GM12878 (cell line): ENCODE measurements around the gene CHD9. TPM values are rescaled to one million over a fixed set of nuclear protein-coding genes. Genes with fewer than 3 reads are reported as not detected.

ENCODE experiments used
- ATAC-seq: fragments of 200-7000 bp; cut with Tn5 transposase; 3 replicates; pipeline ENCODE4 v1.9.1; 2020; ENCODE audit warnings: mild to moderate bottlenecking, moderate library complexity
- BruUV-seq: library from RNA; stranded (reverse); fragments of 400-500 nt; replicated peaks from 2 replicates; lab custom pipeline; 2021; lab: Mats Ljungman, UMichigan
- CTCF ChIA-PET: fragments of 300-600 bp; sonication (Branson Sonifier 250); formaldehyde crosslinking; extraction: SDS; loops from one replicate; lab custom pipeline; 2021; ENCODE audit warnings: inconsistent platforms; lab: Yijun Ruan, JAX
- POLR2A ChIA-PET: fragments of 350-600 bp; formaldehyde crosslinking; extraction: SDS; loops from one replicate; lab custom pipeline; 2021; ENCODE audit warnings: inconsistent platforms; lab: Charles Lee
- RAD21 ChIA-PET: fragments of 300-600 bp; sonication (Branson Sonifier 250); formaldehyde crosslinking; loops from one replicate; lab custom pipeline; 2023; ENCODE audit warnings: antibody characterized with exemption; ENCODE audit not compliant: unreplicated experiment; lab: Charles Lee
- SMC1A ChIA-PET: fragments of 300-600 bp; sonication (Branson Sonifier 250); formaldehyde crosslinking; loops from one replicate; lab custom pipeline; 2023; ENCODE audit not compliant: unreplicated experiment, uncharacterized antibody; lab: Charles Lee
- DNase-seq: peaks from one replicate; pipeline ENCODE4 v3.0.0-alpha.2; 2011; ENCODE audit warnings: low read depth, low spot score
- FAIRE-seq: peaks from 3 replicates; lab custom pipeline; 2011; peaks lifted over from hg19 to GRCh38; lab: Jason Lieb, UNC
- H2AFZ ChIP-seq: 2 replicates; pipeline ENCODE4 v1.6.0; 2011; ENCODE audit warnings: low read depth, low read length, control low read depth; ENCODE audit not compliant: control insufficient read depth
- H3K27ac ChIP-seq: 2 replicates; pipeline ENCODE4 v1.5.1; 2011; ENCODE audit warnings: control low read depth; ENCODE audit not compliant: control insufficient read depth, insufficient read depth
- H3K27me3 ChIP-seq, 2 experiments: replicated peaks in 1 of 2; 2 replicates each; pipeline versions ENCODE4 v1.6.0 to v1.6.1; 2011; ENCODE audit warnings: low read length in 1 of 2; ENCODE audit not compliant: control insufficient read depth in 2 of 2, insufficient read depth in 2 of 2
- H3K36me3 ChIP-seq, 2 experiments: 2 replicates each; pipeline ENCODE4 v1.5.1; 2011; ENCODE audit warnings: low read length in 1 of 2; ENCODE audit not compliant: control insufficient read depth in 2 of 2, insufficient read depth in 2 of 2
- H3K4me1 ChIP-seq: 2 replicates; pipeline ENCODE4 v1.6.1; 2011; ENCODE audit warnings: mild to moderate bottlenecking, low read length, moderate library complexity, mixed read lengths; ENCODE audit not compliant: control insufficient read depth, insufficient read depth
- H3K4me2 ChIP-seq: 2 replicates; pipeline ENCODE4 v1.6.0; 2011; ENCODE audit warnings: control low read depth; ENCODE audit not compliant: control insufficient read depth, insufficient read depth
- H3K4me3 ChIP-seq: fragments of 200-600 bp; sonication (generic); 2 replicates; pipeline ENCODE4 v1.5.1; 2016
- H3K79me2 ChIP-seq: 2 replicates; pipeline ENCODE4 v1.6.0; 2011; ENCODE audit warnings: low read length; ENCODE audit not compliant: control insufficient read depth, insufficient read depth
- H3K9ac ChIP-seq: 2 replicates; pipeline ENCODE4 v1.8.0; 2011; ENCODE audit warnings: low read length, control low read depth, mixed read lengths; ENCODE audit not compliant: control insufficient read depth, insufficient read depth
- H3K9me3 ChIP-seq: replicated peaks from 3 replicates; pipeline ENCODE4 v1.5.1; 2011; ENCODE audit warnings: mild to moderate bottlenecking, low read length; ENCODE audit not compliant: control insufficient read depth, insufficient read depth
- H4K20me1 ChIP-seq: 2 replicates; pipeline ENCODE4 v1.6.0; 2011; ENCODE audit not compliant: control insufficient read depth, insufficient read depth
- EP300 ChIP-seq, 2 experiments: fragments of 150-350 bp in 1 of 2; IDR thresholded peaks; 2 replicates each; pipeline ENCODE4 v1.6.1; 2011 to 2012; ENCODE audit warnings: low read depth in 2 of 2, low read length in 2 of 2, borderline replicate concordance in 1 of 2, improper control_type of control experiment in 1 of 2, inconsistent platforms in 1 of 2; ENCODE audit not compliant: control insufficient read depth in 1 of 2
- HDGF ChIP-seq: fragments of 450-650 bp; IDR thresholded peaks from 2 replicates; pipeline ENCODE4 v1.6.1; 2016; ENCODE audit warnings: antibody characterized with exemption
- IKZF1 ChIP-seq: fragments of 450-650 bp; conservative IDR thresholded peaks from 2 replicates; pipeline ENCODE4 v1.6.1; 2017; ENCODE audit warnings: antibody characterized with exemption, mild to moderate bottlenecking
- IKZF2 ChIP-seq, 2 experiments: fragments of 450-650 bp; IDR thresholded peaks; 2 replicates each; pipeline ENCODE4 v1.6.1; 2017; ENCODE audit warnings: mild to moderate bottlenecking in 2 of 2, moderate library complexity in 2 of 2
- MTA2 ChIP-seq: fragments of 450-650 bp; IDR thresholded peaks from 2 replicates; pipeline ENCODE4 v1.6.1; 2016; ENCODE audit warnings: low read depth, mild to moderate bottlenecking, moderate library complexity
- NBN ChIP-seq: fragments of 450-650 bp; IDR thresholded peaks from 2 replicates; pipeline ENCODE4 v1.6.1; 2016
- NFXL1 ChIP-seq: fragments of 450-650 bp; IDR thresholded peaks from 2 replicates; pipeline ENCODE4 v1.6.1; 2017; ENCODE audit warnings: antibody characterized with exemption, mild to moderate bottlenecking, borderline replicate concordance
- WGBS: methylation state at CpG from one replicate; pipeline ENCODE4 v1.1.6; 2016; ENCODE audit warnings: low lambda C conversion rate; ENCODE audit not compliant: insufficient replicate concordance, insufficient coverage; ENCODE audit errors: missing lambda C conversion rate; 5-methylcytosine and 5-hydroxymethylcytosine counted together
- in situ Hi-C: fragments of 300-500 bp; cut with MboI; formaldehyde crosslinking; loops from 9 replicates; pipeline ENCODE4 v1.14.3; 2018; ENCODE audit warnings: mixed read lengths
- intact Hi-C: fragments of 100-400 bp; cut with micrococcal nuclease; formaldehyde crosslinking; loops from one replicate; pipeline ENCODE4 v1.14.2; 2022; ENCODE audit not compliant: unreplicated experiment
- polyA plus RNA-seq, 11 experiments: library from polyadenylated mRNA; depleted of rRNA in 4 of 11; unstranded in 6 of 11; stranded (reverse) in 5 of 11; fragments of >200 nt; fragmentation: Nextera tagmentation in 4 of 11; fragmentation: Illumina TruSeq in 1 of 11; extraction: Ambion mirVana in 4 of 11; extraction: Trizol in 1 of 11; gene quantifications; 1 replicate in 1 of 11; 2 replicates in 10 of 11; pipeline versions ENCODE4 v1.2.1 to v1.2.3, GENCODE V29; 2011 to 2016; ENCODE audit warnings: inconsistent platforms in 2 of 11, missing spikeins in 2 of 11, low read depth in 1 of 11
- total RNA-seq, 4 experiments: library from RNA; depleted of rRNA in 3 of 4; stranded (reverse); fragments of >200 nt in 3 of 4; fragmentation: Illumina TruSeq in 1 of 4; extraction: Trizol in 1 of 4; gene quantifications; 2 replicates each; pipeline versions ENCODE4 v1.2.1 to v1.2.3, GENCODE V29; 2013 to 2021
- TF ChIP-seq, protein P1 (sequence below): fragments of 450-650 bp; IDR thresholded peaks from 2 replicates; pipeline ENCODE4 v1.6.1; 2017; ENCODE audit warnings: low read depth, mild to moderate bottlenecking, moderate library complexity
- TF ChIP-seq, protein P2 (sequence below): IDR thresholded peaks from 2 replicates; pipeline ENCODE4 v1.6.1; 2012; ENCODE audit warnings: mild to moderate bottlenecking, low read depth, low read length

CHD9 gene
- total and polyA plus RNA-seq, 10 of the 15 experiments (the other 5 are each of a cell fraction or from before 2014, with no cell fraction given) = 29.2 to 95.7 (median 54.3) TPM

GRCh38 chr16:53052519-53053501 is 2.0 kb upstream of the CHD9 start, which contains the start of gene CHD9NB:
TSS of gene CHD9NB (minus strand) at chr16:53052897. CDS start at chr16:53044158, 8,739 bp downstream.
- ChIA-PET SMC1A (interaction anchor here (0.6 to 8.5 kb wide), 8 partner anchors 8 to 231 kb away, joined by 3 to 88 read pairs (median 4); no protein-coding TSS in a partner anchor), CTCF (interaction anchor here (0.7 to 4.2 kb wide), 9 partner anchors 30 to 457 kb away, joined by 3 to 33 read pairs (median 3); no protein-coding TSS in a partner anchor), POLR2A (interaction anchor here (0.7 to 1.1 kb wide), 3 partner anchors 50 to 121 kb away, joined by 3 read pairs; no protein-coding TSS in a partner anchor), RAD21 (interaction anchor here (0.5 to 6.2 kb wide), 4 partner anchors 47 to 393 kb away, joined by 3 to 107 read pairs (median 4); no protein-coding TSS in a partner anchor)
- peak within 1 kb of the TSS; percentile 63 for H3K4me2 ChIP-seq
- DNase-seq (no peak), ATAC-seq (peak; percentile 37), FAIRE-seq (peak; percentile 70)
- H3K27me3 ChIP-seq = no peaks in the 10 kb centered on the region
- 73% methylated on average over 2 of the region's 2 CpGs for WGBS
- peaks cover 5% of the 10 kb centered on the region for H3K4me1 ChIP-seq
- H4K20me1 ChIP-seq = no peaks in the 10 kb centered on the region
- H3K4me3 ChIP-seq = peak within 1 kb of the TSS; percentile 13; the same call in 1 of the 2 replicates
- H3K9me3 ChIP-seq = no peaks in the 10 kb centered on the region
- TF ChIP-seq IKZF1 = peak; percentile 45
- TF ChIP-seq, protein P1, sequence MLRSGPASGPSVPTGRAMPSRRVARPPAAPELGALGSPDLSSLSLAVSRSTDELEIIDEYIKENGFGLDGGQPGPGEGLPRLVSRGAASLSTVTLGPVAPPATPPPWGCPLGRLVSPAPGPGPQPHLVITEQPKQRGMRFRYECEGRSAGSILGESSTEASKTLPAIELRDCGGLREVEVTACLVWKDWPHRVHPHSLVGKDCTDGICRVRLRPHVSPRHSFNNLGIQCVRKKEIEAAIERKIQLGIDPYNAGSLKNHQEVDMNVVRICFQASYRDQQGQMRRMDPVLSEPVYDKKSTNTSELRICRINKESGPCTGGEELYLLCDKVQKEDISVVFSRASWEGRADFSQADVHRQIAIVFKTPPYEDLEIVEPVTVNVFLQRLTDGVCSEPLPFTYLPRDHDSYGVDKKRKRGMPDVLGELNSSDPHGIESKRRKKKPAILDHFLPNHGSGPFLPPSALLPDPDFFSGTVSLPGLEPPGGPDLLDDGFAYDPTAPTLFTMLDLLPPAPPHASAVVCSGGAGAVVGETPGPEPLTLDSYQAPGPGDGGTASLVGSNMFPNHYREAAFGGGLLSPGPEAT = peak; percentile 70
- no peak for TF ChIP-seq EP300 (IDR thresholded peaks at IDR 0.05; ENCODE audit: borderline replicate concordance in 1 of 2, control insufficient read depth in 1 of 2, low read depth in 2 of 2, low read length in 2 of 2)
- peak; percentile 97 for TF ChIP-seq HDGF
- peak; percentile 47; the same call in 1 of the 2 replicates for TF ChIP-seq MTA2
- TF ChIP-seq NFXL1 = peak; percentile 99
- TF ChIP-seq, protein P2, sequence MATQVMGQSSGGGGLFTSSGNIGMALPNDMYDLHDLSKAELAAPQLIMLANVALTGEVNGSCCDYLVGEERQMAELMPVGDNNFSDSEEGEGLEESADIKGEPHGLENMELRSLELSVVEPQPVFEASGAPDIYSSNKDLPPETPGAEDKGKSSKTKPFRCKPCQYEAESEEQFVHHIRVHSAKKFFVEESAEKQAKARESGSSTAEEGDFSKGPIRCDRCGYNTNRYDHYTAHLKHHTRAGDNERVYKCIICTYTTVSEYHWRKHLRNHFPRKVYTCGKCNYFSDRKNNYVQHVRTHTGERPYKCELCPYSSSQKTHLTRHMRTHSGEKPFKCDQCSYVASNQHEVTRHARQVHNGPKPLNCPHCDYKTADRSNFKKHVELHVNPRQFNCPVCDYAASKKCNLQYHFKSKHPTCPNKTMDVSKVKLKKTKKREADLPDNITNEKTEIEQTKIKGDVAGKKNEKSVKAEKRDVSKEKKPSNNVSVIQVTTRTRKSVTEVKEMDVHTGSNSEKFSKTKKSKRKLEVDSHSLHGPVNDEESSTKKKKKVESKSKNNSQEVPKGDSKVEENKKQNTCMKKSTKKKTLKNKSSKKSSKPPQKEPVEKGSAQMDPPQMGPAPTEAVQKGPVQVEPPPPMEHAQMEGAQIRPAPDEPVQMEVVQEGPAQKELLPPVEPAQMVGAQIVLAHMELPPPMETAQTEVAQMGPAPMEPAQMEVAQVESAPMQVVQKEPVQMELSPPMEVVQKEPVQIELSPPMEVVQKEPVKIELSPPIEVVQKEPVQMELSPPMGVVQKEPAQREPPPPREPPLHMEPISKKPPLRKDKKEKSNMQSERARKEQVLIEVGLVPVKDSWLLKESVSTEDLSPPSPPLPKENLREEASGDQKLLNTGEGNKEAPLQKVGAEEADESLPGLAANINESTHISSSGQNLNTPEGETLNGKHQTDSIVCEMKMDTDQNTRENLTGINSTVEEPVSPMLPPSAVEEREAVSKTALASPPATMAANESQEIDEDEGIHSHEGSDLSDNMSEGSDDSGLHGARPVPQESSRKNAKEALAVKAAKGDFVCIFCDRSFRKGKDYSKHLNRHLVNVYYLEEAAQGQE = no peak
- peak; percentile 71 to 73; a peak in 2 of 4 replicates for TF ChIP-seq IKZF2 (IDR thresholded peaks at IDR 0.05)
- TF ChIP-seq NBN = peak; percentile 82
- peak within 1 kb of the TSS; percentile 9; the same call in 1 of the 2 replicates for H3K27ac ChIP-seq
- in situ Hi-C loops (no loop called here), intact Hi-C loops (loop anchor here (10.0 kb wide), 1 partner anchor 232 kb away; no protein-coding TSS in a partner anchor)
- TSS peak; percentile 46 for BruUV-seq
- peak within 1 kb of the TSS; percentile 8; the same call in 1 of the 2 replicates for H3K9ac ChIP-seq
- no peaks in the 10 kb centered on the region for H3K36me3 ChIP-seq
- H3K79me2 ChIP-seq = peaks cover 29% of the 10 kb centered on the region
- peak within 1 kb of the TSS; percentile 77 for H2AFZ ChIP-seq
